Loucy (cell line): ENCODE results near the gene DLG2.

Source experiments
- H2AFZ ChIP-seq: fragments of 200-600 bp; sonication (generic); 2 replicates; pipeline ENCODE4 v1.6.0; 2016; ENCODE audit warnings: antibody characterized with exemption, mild to moderate bottlenecking, low read length, moderate library complexity
- H3F3A ChIP-seq: fragments of 200-600 bp; 2 replicates; pipeline ENCODE4 v1.6.0; 2016; ENCODE audit warnings: antibody characterized with exemption, low read depth, mild to moderate bottlenecking
- H3K27me3 ChIP-seq: fragments of 200-600 bp; sonication (generic); 2 replicates; pipeline ENCODE4 v1.6.1; 2014; ENCODE audit warnings: low read length, mild to moderate bottlenecking; ENCODE audit not compliant: insufficient read depth, poor library complexity, severe bottlenecking
- H3K36me3 ChIP-seq: fragments of 200-600 bp; sonication (generic); 2 replicates; pipeline ENCODE4 v1.6.1; 2016; ENCODE audit warnings: low read length; ENCODE audit not compliant: insufficient read depth
- H3K4me1 ChIP-seq: fragments of 200-600 bp; sonication (generic); 2 replicates; pipeline ENCODE4 v1.5.1; 2014; ENCODE audit warnings: low read length, mild to moderate bottlenecking; ENCODE audit not compliant: insufficient read depth, poor library complexity, severe bottlenecking
- H3K4me2 ChIP-seq: fragments of 200-600 bp; sonication (generic); 2 replicates; pipeline ENCODE4 v1.6.0; 2014; ENCODE audit warnings: antibody characterized with exemption, low read length, low read depth, mild to moderate bottlenecking; ENCODE audit not compliant: poor library complexity, severe bottlenecking
- H3K4me3 ChIP-seq: fragments of 200-600 bp; sonication (generic); 2 replicates; pipeline ENCODE4 v1.5.1; 2014; ENCODE audit warnings: low read length, mild to moderate bottlenecking, mixed read lengths; ENCODE audit not compliant: poor library complexity, severe bottlenecking
- H3K79me2 ChIP-seq: fragments of 200-600 bp; sonication (generic); 2 replicates; pipeline ENCODE4 v1.6.1; 2014; ENCODE audit warnings: low read length; ENCODE audit not compliant: insufficient read depth
- H3K9ac ChIP-seq: fragments of 200-600 bp; sonication (generic); 2 replicates; pipeline ENCODE4 v1.6.0; 2014; ENCODE audit warnings: mild to moderate bottlenecking, low read depth, low read length, moderate library complexity; ENCODE audit not compliant: poor library complexity, severe bottlenecking
- H3K9me2 ChIP-seq: fragments of 200-600 bp; sonication (generic); replicated peaks from 2 replicates; pipeline ENCODE4 v1.6.1; 2016; ENCODE audit warnings: low read depth, low read length, mixed read lengths
- H3K9me3 ChIP-seq: fragments of 200-600 bp; sonication (generic); 2 replicates; pipeline ENCODE4 v1.6.1; 2014; ENCODE audit warnings: mild to moderate bottlenecking, antibody characterized with exemption, low read length, low read depth; ENCODE audit not compliant: insufficient read depth
- H4K20me1 ChIP-seq: fragments of 200-600 bp; sonication (generic); 2 replicates; pipeline ENCODE4 v1.6.0; 2014; ENCODE audit warnings: antibody characterized with exemption, low read length, mild to moderate bottlenecking; ENCODE audit not compliant: insufficient read depth, poor library complexity, severe bottlenecking
- CTCF ChIP-seq: fragments of 200-600 bp; sonication (generic); conservative IDR thresholded peaks from 2 replicates; pipeline ENCODE4 v1.5.1; 2014; ENCODE audit warnings: mild to moderate bottlenecking, antibody characterized with exemption, low read length
- EZH2phosphoT487 ChIP-seq: fragments of 200-600 bp; IDR thresholded peaks from 2 replicates; pipeline ENCODE4 v1.6.1; 2018; ENCODE audit warnings: antibody characterized with exemption, mild to moderate bottlenecking, moderate library complexity, borderline replicate concordance

Gene DLG2

GRCh38 chr11:85042361-85042760 is 584.8 kb downstream of the DLG2 start:
- no peak overlapping the region for H3K4me2 ChIP-seq
- H3F3A ChIP-seq, result no peaks in the 10 kb centered on the region
- H3K4me3 ChIP-seq, result no peak overlapping the region
- no peaks in the 10 kb centered on the region for H3K4me1 ChIP-seq
- H3K9me3 ChIP-seq, result no peaks in the 10 kb centered on the region
- no peaks in the 10 kb centered on the region for H3K79me2 ChIP-seq
- no peaks in the 10 kb centered on the region for H3K27me3 ChIP-seq
- TF ChIP-seq EZH2phosphoT487, result no peak
- TF ChIP-seq CTCF, result no peak
- no peak overlapping the region for H2AFZ ChIP-seq
- H4K20me1 ChIP-seq, result no peaks in the 10 kb centered on the region
- H3K9me2 ChIP-seq, result no peaks in the 10 kb centered on the region
- H3K36me3 ChIP-seq, result no peaks in the 10 kb centered on the region
- H3K9ac ChIP-seq, result no peak overlapping the region

GRCh38 chr11:85040166-85040565 is 587.0 kb downstream of the DLG2 start:
- no peaks in the 10 kb centered on the region for H3K4me1 ChIP-seq
- TF ChIP-seq CTCF (no peak), EZH2phosphoT487 (no peak)

GRCh38 chr11:85029964-85030363 is 597.2 kb downstream of the DLG2 start:
- H3K36me3 ChIP-seq, result no peaks in the 10 kb centered on the region
- H4K20me1 ChIP-seq, result no peaks in the 10 kb centered on the region
- H3K4me3 ChIP-seq, result no peak overlapping the region
- H3K79me2 ChIP-seq, result no peaks in the 10 kb centered on the region
- H3K9me2 ChIP-seq, result no peaks in the 10 kb centered on the region
- no peak overlapping the region for H2AFZ ChIP-seq
- TF ChIP-seq EZH2phosphoT487, result no peak
- no peak for TF ChIP-seq CTCF
- no peak overlapping the region for H3K9ac ChIP-seq
- no peaks in the 10 kb centered on the region for H3K4me1 ChIP-seq
- H3K27me3 ChIP-seq, result no peaks in the 10 kb centered on the region
- no peak overlapping the region for H3K4me2 ChIP-seq
- no peaks in the 10 kb centered on the region for H3K9me3 ChIP-seq
- H3F3A ChIP-seq, result no peaks in the 10 kb centered on the region

More at GRCh38 chr11:85040166-85040565, 587.0 kb downstream of the DLG2 start:
- H3K4me3 ChIP-seq, result no peak overlapping the region
- H3K9ac ChIP-seq, result no peak overlapping the region
- no peaks in the 10 kb centered on the region for H3K27me3 ChIP-seq
- no peaks in the 10 kb centered on the region for H3K36me3 ChIP-seq
- H2AFZ ChIP-seq, result no peak overlapping the region
- no peaks in the 10 kb centered on the region for H4K20me1 ChIP-seq
- no peaks in the 10 kb centered on the region for H3K79me2 ChIP-seq
- H3K9me2 ChIP-seq, result no peaks in the 10 kb centered on the region
- no peaks in the 10 kb centered on the region for H3K9me3 ChIP-seq
- H3K4me2 ChIP-seq, result no peak overlapping the region
- no peaks in the 10 kb centered on the region for H3F3A ChIP-seq
